NCI-H345 (cell line): ENCODE results near the gene PRMT9.

Source experiments
- DNase-seq: peaks from one replicate; lab custom pipeline; 2025; lab: John Stamatoyannopoulos, UW

Gene PRMT9

GRCh38 chr4:147683717-147684700 lies at the start of gene PRMT9:
Gene PRMT9 (minus strand): TSS chr4:147684163. CDS start chr4:147683987, 176 bp downstream.
- peak; percentile 87 for DNase-seq

- peak; percentile 17 for DNase-seq
These were observed 48.7 kb upstream of the PRMT9 start for GRCh38 chr4:147732518-147733235.

- DNase-seq: peak; percentile 47
These were observed 47.9 kb upstream of the PRMT9 start, which contains the start of gene ARHGAP10 for GRCh38 chr4:147731580-147732517. Gene ARHGAP10 (plus strand): TSS chr4:147732088. CDS start chr4:147732302, 214 bp downstream.

- no peak for DNase-seq
These were observed 46.4 kb upstream of the PRMT9 start for GRCh38 chr4:147730333-147730732.

GRCh38 chr4:147727476-147728028 lies 43.6 kb upstream of the PRMT9 start:
- no peak for DNase-seq

- DNase-seq: no peak
These were observed 41.7 kb upstream of the PRMT9 start for GRCh38 chr4:147725673-147726072.

- DNase-seq: no peak
These were observed 40.7 kb upstream of the PRMT9 start for GRCh38 chr4:147724468-147725201.

- DNase-seq: no peak
These were observed 39.4 kb upstream of the PRMT9 start for GRCh38 chr4:147723326-147723725.

GRCh38 chr4:147717878-147718277 lies 33.9 kb upstream of the PRMT9 start:
- DNase-seq: no peak

GRCh38 chr4:147714575-147715401 lies 30.8 kb upstream of the PRMT9 start:
- DNase-seq: no peak

- DNase-seq: no peak
These were observed 26.0 kb upstream of the PRMT9 start for GRCh38 chr4:147709999-147710398.

- peak; percentile 12 for DNase-seq
These were observed 24.1 kb upstream of the PRMT9 start for GRCh38 chr4:147707892-147708672.

GRCh38 chr4:147704846-147705245 lies 20.9 kb upstream of the PRMT9 start:
- DNase-seq: no peak

GRCh38 chr4:147696866-147697265 lies 12.9 kb upstream of the PRMT9 start:
- DNase-seq: no peak

GRCh38 chr4:147693218-147693617 lies 9.3 kb upstream of the PRMT9 start:
- DNase-seq: no peak

GRCh38 chr4:147691820-147692219 lies 7.9 kb upstream of the PRMT9 start:
- DNase-seq: no peak

GRCh38 chr4:147689067-147689466 lies 5.1 kb upstream of the PRMT9 start:
- DNase-seq: no peak

- DNase-seq: peak; percentile 2
These were observed 773 bp downstream of the PRMT9 start for GRCh38 chr4:147683188-147683591.

GRCh38 chr4:147682755-147683154 lies 1.2 kb downstream of the PRMT9 start:
- DNase-seq: no peak
